B cell (primary cell): ENCODE results near the gene ITGA3. TPM values are rescaled to one million over a fixed set of nuclear protein-coding genes. Genes with fewer than 3 reads are reported as not detected.

Experiments
- ATAC-seq: fragments of 200-7000 bp; cut with Tn5 transposase; one replicate; pipeline ENCODE4 v1.10.0; 2021; ENCODE audit warnings: low read depth, mild to moderate bottlenecking, moderate number of reproducible peaks, moderate library complexity
- CTCF ChIA-PET: fragments of 350-600 bp; sonication (Branson Sonifier 250); formaldehyde crosslinking; loops from one replicate; lab custom pipeline; 2021; ENCODE audit warnings: antibody characterized with exemption, inconsistent platforms; lab: Charles Lee
- POLR2A ChIA-PET: fragments of 350-600 bp; sonication (Branson Sonifier 250); formaldehyde crosslinking; loops from one replicate; lab custom pipeline; 2021; ENCODE audit warnings: antibody characterized with exemption; lab: Charles Lee
- DNase-seq: peaks from one replicate; pipeline ENCODE4 v3.0.0; 2013
- H2AFZ ChIP-seq: 2 replicates; pipeline ENCODE4 v1.6.1; 2012; ENCODE audit warnings: mild to moderate bottlenecking, low read depth, low read length; ENCODE audit not compliant: insufficient read depth, poor library complexity, severe bottlenecking
- H3K27ac ChIP-seq, 2 donors: 1 replicate in 1 of 2; 2 replicates in 1 of 2; pipeline ENCODE4 v1.5.1; 2012 to 2013; ENCODE audit warnings: low read length in 2 of 2, mild to moderate bottlenecking in 2 of 2, moderate library complexity in 1 of 2
- H3K27me3 ChIP-seq, 4 experiments: fragments of 200-600 bp in 1 of 4; sonication (generic) in 1 of 4; replicated peaks in 1 of 4; 1 replicate in 2 of 4; 2 replicates in 2 of 4; pipeline versions ENCODE4 v1.6.1 to v1.7.0; 2013 to 2016; ENCODE audit warnings: low read length in 3 of 4, mild to moderate bottlenecking in 2 of 4, mixed read lengths in 1 of 4, moderate library complexity in 1 of 4; ENCODE audit not compliant: insufficient read depth in 4 of 4, control insufficient read depth in 3 of 4; ENCODE audit errors: control extremely low read depth in 1 of 4
- H3K36me3 ChIP-seq, 2 experiments: replicated peaks in 1 of 2; 1 replicate in 1 of 2; 2 replicates in 1 of 2; pipeline versions ENCODE4 v1.6.1 to v1.7.1; 2013; ENCODE audit warnings: low read length in 1 of 2; ENCODE audit not compliant: insufficient read depth in 2 of 2, control insufficient read depth in 1 of 2; ENCODE audit errors: control extremely low read depth in 1 of 2, extremely low read depth in 1 of 2
- H3K4me1 ChIP-seq, 2 donors: fragments of 200-600 bp in 1 of 2; sonication (generic) in 1 of 2; 1 replicate in 1 of 2; 2 replicates in 1 of 2; pipeline versions ENCODE4 v1.5.1 to v1.6.1; 2013 to 2017; ENCODE audit warnings: low read length in 2 of 2; ENCODE audit not compliant: control insufficient read depth in 2 of 2, insufficient read depth in 2 of 2
- H3K4me2 ChIP-seq: replicated peaks from 2 replicates; pipeline ENCODE3; 2012; ENCODE audit warnings: mild to moderate bottlenecking, low read depth, low read length; ENCODE audit not compliant: poor library complexity, severe bottlenecking
- H3K4me3 ChIP-seq, 5 experiments: fragments of 200-600 bp in 1 of 5; sonication (generic) in 1 of 5; 1 replicate in 3 of 5; 2 replicates in 2 of 5; pipeline versions ENCODE4 v1.5.1 to v1.7.0; 2011 to 2016; ENCODE audit warnings: low read length in 4 of 5, mild to moderate bottlenecking in 4 of 5, low read depth in 2 of 5, control low read depth in 1 of 5, moderate library complexity in 1 of 5; ENCODE audit not compliant: insufficient read depth in 1 of 5; ENCODE audit errors: control extremely low read depth in 1 of 5, extremely low read depth in 1 of 5
- H3K79me2 ChIP-seq: fragments of 200-600 bp; sonication (generic); one replicate; pipeline ENCODE4 v1.6.0; 2016; ENCODE audit warnings: low read length; ENCODE audit not compliant: control insufficient read depth, insufficient read depth
- H3K9ac ChIP-seq: fragments of 200-600 bp; sonication (generic); 2 replicates; pipeline ENCODE4 v1.6.1; 2017; ENCODE audit warnings: mild to moderate bottlenecking, low read length, moderate library complexity
- H3K9me3 ChIP-seq, 3 donors: one replicate each; pipeline versions ENCODE4 v1.6.1 to v1.7.1; 2013; ENCODE audit warnings: low read length in 2 of 3; ENCODE audit not compliant: control insufficient read depth in 2 of 3, insufficient read depth in 1 of 3; ENCODE audit errors: control extremely low read depth in 1 of 3
- H4K20me1 ChIP-seq: 2 replicates; pipeline ENCODE4 v1.6.0; 2012; ENCODE audit warnings: mild to moderate bottlenecking, low read length; ENCODE audit not compliant: insufficient read depth, control insufficient read depth, poor library complexity, severe bottlenecking
- H3K27ac Mint-ChIP-seq: one replicate; pipeline ENCODE4 v1.8.0; 2021; ENCODE audit warnings: mixed read lengths
- H3K27me3 Mint-ChIP-seq: one replicate; pipeline ENCODE4 v1.8.0; 2021; ENCODE audit warnings: mixed read lengths
- H3K4me1 Mint-ChIP-seq: one replicate; pipeline ENCODE4 v1.8.0; 2021; ENCODE audit warnings: mixed read lengths
- H3K4me3 Mint-ChIP-seq: one replicate; pipeline ENCODE4 v1.8.0; 2021; ENCODE audit warnings: mixed read lengths
- H3K9me3 Mint-ChIP-seq: one replicate; pipeline ENCODE4 v1.8.0; 2022; ENCODE audit warnings: mixed read lengths; ENCODE audit not compliant: insufficient read depth
- CTCF ChIP-seq: fragments of 200-600 bp; IDR thresholded peaks from one replicate; pipeline ENCODE4 v1.8.0; 2022; ENCODE audit warnings: antibody characterized with exemption, mild to moderate bottlenecking
- EZH2 ChIP-seq: IDR thresholded peaks from 2 replicates; pipeline ENCODE4 v1.6.1; 2012; ENCODE audit warnings: borderline replicate concordance, low read depth, mild to moderate bottlenecking, moderate library complexity, low read length; ENCODE audit not compliant: insufficient read depth, poor library complexity, severe bottlenecking
- whole genome bisulfite sequencing: methylation state at CpG from one replicate; pipeline ENCODE4 v1.1.5; 2013; ENCODE audit warnings: missing lambda C conversion rate; ENCODE audit not compliant: insufficient coverage; 5-methylcytosine and 5-hydroxymethylcytosine counted together
- intact Hi-C: fragments of 100-400 bp; cut with micrococcal nuclease; formaldehyde crosslinking; loops from one replicate; pipeline ENCODE4 v1.10.0; 2022
- polyA plus RNA-seq: library from polyadenylated mRNA; depleted of rRNA; stranded (reverse); fragments of >200 nt; gene quantifications from 2 replicates; pipeline ENCODE4 v1.2.3, GENCODE V29; 2012
- total RNA-seq, 2 donors: library from RNA; stranded (reverse); fragments of 120-200 nt in 1 of 2; gene quantifications; 1 replicate in 1 of 2; 2 replicates in 1 of 2; pipeline versions ENCODE4 v1.2.3 to v1.2.4, GENCODE V29; 2013 to 2022

The ITGA3 gene
- total and polyA plus RNA-seq, 2 donors (not counting 1 experiment from before 2014, with no cell fraction given), result 11.9 to 13.3 TPM

- Histone ChIP-seq H3K4me1 (peaks cover 9 to 19% of the 10 kb centered on the region in 2 donors), H3K9ac (no peak overlapping the region), H3K27ac (no peak overlapping the region), H3K36me3 (peaks cover 8 to 62% of the 10 kb centered on the region in 2 experiments), H4K20me1 (peaks cover 68% of the 10 kb centered on the region), H3K79me2 (peaks cover 12% of the 10 kb centered on the region), H3K4me2 (no peak overlapping the region), H3K9me3 (no peaks in the 10 kb centered on the region), H2AFZ (no peak overlapping the region), H3K27me3 (peaks cover 0 to 7% (median 1%) of the 10 kb centered on the region in 4 experiments), H3K4me3 (no peak overlapping the region)
- CTCF ChIA-PET, result interaction anchor here (1.0 to 1.2 kb wide), 2 partner anchors 15 to 27 kb away, joined by 3 read pairs; no protein-coding TSS in a partner anchor
- ATAC-seq (no peak), DNase-seq (no peak)
- TF ChIP-seq EZH2 (no peak), CTCF (no peak)
- H3K4me1 Mint-ChIP-seq, result peaks cover 27% of the 10 kb centered on the region
- H3K27me3 Mint-ChIP-seq, result peaks cover 4% of the 10 kb centered on the region
- POLR2A ChIA-PET, result no interaction called here
- 93% methylated on average over 13 of the region's 16 CpGs for WGBS
- H3K4me3 Mint-ChIP-seq, result no peak overlapping the region
- no peak overlapping the region for H3K27ac Mint-ChIP-seq
- intact Hi-C loops, result no loop called here
- no peaks in the 10 kb centered on the region for H3K9me3 Mint-ChIP-seq
Observed at GRCh38 chr17:50134206-50135110, 78.5 kb downstream of the ITGA3 start.
